ENCODE results near the gene CCDC136. TPM values are rescaled to one million over a fixed set of nuclear protein-coding genes. Genes with fewer than 3 reads are reported as not detected.

The CCDC136 gene
- total and polyA plus RNA-seq, 2 experiments from 2014 or later: 27.1 to 55.7 TPM

- H3K27me3 ChIP-seq (ENCODE audit: insufficient read depth): no peaks in the 10 kb centered on the region
- peaks cover 13% of the 10 kb centered on the region for H3K27me3 Mint-ChIP-seq (ENCODE audit: insufficient read depth, low read depth, poor library complexity)
- no peak overlapping the region for H3K4me3 Mint-ChIP-seq
- H3K27ac ChIP-seq (ENCODE audit: low read depth): peak overlapping the region; percentile 81; the same call in 1 of the 2 replicates
- H3K36me3 ChIP-seq (ENCODE audit: insufficient read depth): 0 out of 2 replicates have a peak, but pooled peaks cover 11% of the 10 kb centered on the region
- no peaks in the 10 kb centered on the region for H3K9me2 ChIP-seq (ENCODE audit: insufficient read depth)
- H3K9me3 Mint-ChIP-seq: no peaks in the 10 kb centered on the region
- H3K79me2 ChIP-seq (replicated peaks; ENCODE audit: insufficient read depth): no peaks in the 10 kb centered on the region
- H3K27ac Mint-ChIP-seq: peak overlapping the region; percentile 36; the same call in 1 of the 2 replicates
- DNase-seq (ENCODE audit: low spot score) (peak; percentile 47), ATAC-seq (no peak)
- H3K4me2 ChIP-seq: no peak overlapping the region
- H3K4me1 Mint-ChIP-seq: peaks cover 33% of the 10 kb centered on the region
- peaks cover 35% of the 10 kb centered on the region for H3K36me3 Mint-ChIP-seq (ENCODE audit: low read depth)
- H3K4me3 ChIP-seq: no peak overlapping the region
- no peak overlapping the region for H2AFZ ChIP-seq
- peaks cover 23% of the 10 kb centered on the region for H3K4me1 ChIP-seq (ENCODE audit: insufficient read depth)
- H4K20me1 ChIP-seq (replicated peaks; ENCODE audit: insufficient read depth): no peaks in the 10 kb centered on the region; the same call in 1 of the 2 replicates
- TF ChIP-seq STAT1 (IDR thresholded peaks at IDR 0.05; ENCODE audit: unreplicated experiment) (no peak), EZH2phosphoT487 (IDR thresholded peaks at IDR 0.05; ENCODE audit: unreplicated experiment) (no peak), ZNF331 (CRISPR knock-in tag; IDR thresholded peaks at IDR 0.05; ENCODE audit: low read depth) (no peak), JUNB (IDR thresholded peaks at IDR 0.05; ENCODE audit: unreplicated experiment) (no peak), ZNF462 (CRISPR knock-in tag; IDR thresholded peaks at IDR 0.05) (no peak), NANOG (IDR thresholded peaks at IDR 0.05; ENCODE audit: borderline replicate concordance) (no peak), CTCF (conservative IDR thresholded peaks at IDR 0.05; ENCODE audit: low read depth in 2 of 2) (no peak), CREB1 (CRISPR knock-in tag; IDR thresholded peaks at IDR 0.05; ENCODE audit: low read depth) (no peak), REST (IDR thresholded peaks at IDR 0.05; ENCODE audit: unreplicated experiment) (no peak), POLR2AphosphoS5 (IDR thresholded peaks at IDR 0.05; ENCODE audit: low read depth) (no peak), ZNF114 (CRISPR knock-in tag; IDR thresholded peaks at IDR 0.05) (no peak), EZH2 (IDR thresholded peaks at IDR 0.05; ENCODE audit: low read depth, unreplicated experiment) (no peak), ETS1 (IDR thresholded peaks at IDR 0.05) (no peak)
- 0 out of 2 replicates have a peak, but pooled peaks cover 6% of the 10 kb centered on the region for H3F3A ChIP-seq (replicated peaks; ENCODE audit: low read depth)
Observed at GRCh38 chr7:128795129-128795528, 3.4 kb downstream of the CCDC136 start.

Measured in GM23338 (cell line).